Measurements from ENCODE around the gene RABL6. TPM values are rescaled to one million over a fixed set of nuclear protein-coding genes. Genes with fewer than 3 reads are reported as not detected.
A peak's percentile ranks its signal among the peaks of the same experiment; 100 is the strongest.
"Not testable (repeated sequence)": the region's sequence is repeated elsewhere in the genome, so short reads cannot be mapped to it uniquely, and the experiment has no call there.

Gene RABL6
- total and polyA plus RNA-seq, 7 donors = 36.0 to 103 (median 55.9) TPM

GRCh38 chr9:136881691-136882108, 74.0 kb downstream of the RABL6 start:
- H3K4me3 ChIP-seq = no peak overlapping the region
- no peaks in the 10 kb centered on the region for H3K36me3 ChIP-seq
- WGBS, 2 donors = 8 to 9% methylated on average over 9 of the region's 9 CpGs
- H3K9me3 ChIP-seq = no peaks in the 10 kb centered on the region
- intact Hi-C loops (cut with DNase I) = no loop called here
- DNase-seq = no peak
- no peaks in the 10 kb centered on the region for H3K27me3 ChIP-seq
- H3K27ac ChIP-seq = peak overlapping the region; percentile 18 to 52 (median 30)
- TF ChIP-seq EP300 (IDR thresholded peaks at IDR 0.05) (no peak), POLR2AphosphoS5 (IDR thresholded peaks at IDR 0.05) (no peak), POLR2A (IDR thresholded peaks at IDR 0.05) (no peak), CTCF (IDR thresholded peaks at IDR 0.05) (no peak)
- peaks cover 0 to 25% (median 21%) of the 10 kb centered on the region in 4 donors for H3K4me1 ChIP-seq

- Histone ChIP-seq H3K27ac (peak overlapping the region; percentile 18 to 52 (median 23)), H3K4me3 (peak overlapping the region in 1 of 4 donors; percentile 13)
These were observed 74.6 kb downstream of the RABL6 start for GRCh38 chr9:136882109-136882946.

GRCh38 chr9:136882947-136883283, 75.2 kb downstream of the RABL6 start:
- Histone ChIP-seq H3K4me1 (peaks cover 0 to 37% (median 32%) of the 10 kb centered on the region in 4 donors), H3K27ac (peak overlapping the region in 1 of 4 donors; percentile 14)
- DNase-seq; H3K36me3 ChIP-seq; H3K9me3 ChIP-seq; H3K4me3 ChIP-seq; intact Hi-C loops (cut with DNase I); H3K27me3 ChIP-seq: not testable (repeated sequence)
- 76 to 87% methylated on average over 9 of the region's 9 CpGs for WGBS, 2 donors

More at GRCh38 chr9:136882109-136882946, 74.6 kb downstream of the RABL6 start:
- Histone ChIP-seq H3K27me3 (no peaks in the 10 kb centered on the region), H3K4me1 (peaks cover 0 to 31% (median 26%) of the 10 kb centered on the region in 4 donors), H3K9me3 (no peaks in the 10 kb centered on the region), H3K36me3 (no peaks in the 10 kb centered on the region)
- 28 to 44% methylated on average over 19 of the region's 19 CpGs for WGBS, 2 donors
- intact Hi-C loops (cut with DNase I) = no loop called here
- TF ChIP-seq EP300 (IDR thresholded peaks at IDR 0.05) = no peak
- TF ChIP-seq CTCF (IDR thresholded peaks at IDR 0.05) = no peak
- TF ChIP-seq POLR2A (IDR thresholded peaks at IDR 0.05) = no peak
- no peak for TF ChIP-seq POLR2AphosphoS5 (IDR thresholded peaks at IDR 0.05)
- DNase-seq = peak; percentile 80

GRCh38 chr9:136883670-136884069, 75.9 kb downstream of the RABL6 start:
- H3K9me3 ChIP-seq; H3K4me3 ChIP-seq; intact Hi-C loops (cut with DNase I); H3K27ac ChIP-seq; DNase-seq; H3K36me3 ChIP-seq; H3K27me3 ChIP-seq: not testable (repeated sequence)
- H3K4me1 ChIP-seq = peaks cover 0 to 38% (median 32%) of the 10 kb centered on the region in 4 donors
- 87% methylated on average over 10 of the region's 10 CpGs for WGBS, 2 donors

GRCh38 chr9:136885950-136886578, 78.3 kb downstream of the RABL6 start, which contains the start of gene TRAF2:
TSS of gene TRAF2 (plus strand) at chr9:136886516. CDS start at chr9:136898741, 12,225 bp downstream.
- Histone ChIP-seq H3K36me3 (peaks cover 0 to 2% (median 0%) of the 10 kb centered on the region in 4 donors), H3K4me3 (peak within 1 kb of the TSS; percentile 70 to 99 (median 98)), H3K27me3 (no peaks in the 10 kb centered on the region), H3K4me1 (peaks cover 0 to 38% (median 32%) of the 10 kb centered on the region in 4 donors), H3K27ac (peak within 1 kb of the TSS; percentile 85 to 91 (median 88)), H3K9me3 (no peaks in the 10 kb centered on the region)
- peak; percentile 99 for DNase-seq
- intact Hi-C loops (cut with DNase I) = loop anchor here (2.0 to 5.0 kb wide), 3 partner anchors 21 to 94 kb away; partner anchors contain the start of genes FBXW5 and TMEM141
- WGBS, 2 donors = 0% methylated on average over 88 of the region's 88 CpGs
- TF ChIP-seq EP300 (IDR thresholded peaks at IDR 0.05) (no peak), POLR2AphosphoS5 (IDR thresholded peaks at IDR 0.05) (peak in 2 of 4 donors; percentile 26 to 60)
